HEK293T (cell line): ENCODE results near the gene PLA2G4B.

Experiments
- ARNT ChIP-seq: fragments of 450-650 bp; IDR thresholded peaks from 2 replicates; pipeline ENCODE4 v1.6.1; 2017; ENCODE audit warnings: mild to moderate bottlenecking
- BHLHE40 ChIP-seq: fragments of 450-650 bp; IDR thresholded peaks from 2 replicates; pipeline ENCODE4 v1.6.1; 2016; ENCODE audit warnings: mild to moderate bottlenecking, moderate library complexity, borderline replicate concordance
- ELF4 ChIP-seq: fragments of 450-650 bp; IDR thresholded peaks from 2 replicates; pipeline ENCODE4 v1.6.1; 2017; ENCODE audit warnings: antibody characterized with exemption
- FOXM1 ChIP-seq: fragments of 450-650 bp; IDR thresholded peaks from 2 replicates; pipeline ENCODE4 v1.6.1; 2017; ENCODE audit warnings: mild to moderate bottlenecking, borderline replicate concordance
- HDGF ChIP-seq: fragments of 450-650 bp; IDR thresholded peaks from 2 replicates; pipeline ENCODE4 v1.6.1; 2017; ENCODE audit warnings: antibody characterized with exemption, borderline replicate concordance
- L3MBTL2 ChIP-seq: fragments of 450-650 bp; conservative IDR thresholded peaks from 2 replicates; pipeline ENCODE4 v1.6.1; 2016; ENCODE audit warnings: mild to moderate bottlenecking
- LEF1 ChIP-seq: fragments of 450-650 bp; IDR thresholded peaks from 2 replicates; pipeline ENCODE4 v1.6.1; 2017; ENCODE audit warnings: mild to moderate bottlenecking, borderline replicate concordance
- SP1 ChIP-seq: fragments of 450-650 bp; IDR thresholded peaks from 2 replicates; pipeline ENCODE4 v1.6.1; 2017
- ZNF384 ChIP-seq: fragments of 450-650 bp; IDR thresholded peaks from 2 replicates; pipeline ENCODE4 v1.6.1; 2016
- TF ChIP-seq, protein P1 (sequence below): fragments of 450-650 bp; IDR thresholded peaks from 2 replicates; pipeline ENCODE4 v1.6.1; 2016

DNA sequence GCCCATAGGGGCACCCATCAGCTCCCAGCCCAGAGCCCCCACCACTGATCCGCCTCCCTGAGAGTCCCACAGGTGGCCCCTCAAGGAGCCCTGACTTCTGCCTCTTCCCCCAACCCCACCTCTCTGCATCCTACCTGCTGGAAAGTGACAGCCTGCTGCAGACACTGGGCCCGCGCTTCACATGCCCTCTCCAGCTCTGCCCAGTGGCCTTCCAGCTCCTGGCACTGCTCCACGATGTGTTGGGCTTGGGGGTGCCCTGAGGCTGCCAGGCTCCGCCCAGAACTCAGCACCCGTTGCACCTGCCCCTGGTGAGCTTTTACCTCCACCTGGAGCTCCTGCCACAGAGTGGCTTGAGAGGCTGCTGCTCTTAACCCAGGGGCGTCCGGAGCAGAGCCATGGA lies 35.1 kb downstream of the PLA2G4B start:
- TF ChIP-seq FOXM1 (no peak), HDGF (no peak), ARNT (no peak), LEF1 (no peak), BHLHE40 (no peak), SP1 (no peak), L3MBTL2 (no peak), ZNF384 (no peak), ELF4 (no peak)
- TF ChIP-seq, protein P1, sequence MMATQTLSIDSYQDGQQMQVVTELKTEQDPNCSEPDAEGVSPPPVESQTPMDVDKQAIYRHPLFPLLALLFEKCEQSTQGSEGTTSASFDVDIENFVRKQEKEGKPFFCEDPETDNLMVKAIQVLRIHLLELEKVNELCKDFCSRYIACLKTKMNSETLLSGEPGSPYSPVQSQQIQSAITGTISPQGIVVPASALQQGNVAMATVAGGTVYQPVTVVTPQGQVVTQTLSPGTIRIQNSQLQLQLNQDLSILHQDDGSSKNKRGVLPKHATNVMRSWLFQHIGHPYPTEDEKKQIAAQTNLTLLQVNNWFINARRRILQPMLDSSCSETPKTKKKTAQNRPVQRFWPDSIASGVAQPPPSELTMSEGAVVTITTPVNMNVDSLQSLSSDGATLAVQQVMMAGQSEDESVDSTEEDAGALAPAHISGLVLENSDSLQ, result no peak
